ENCODE results near the gene CACNA1I. TPM values are rescaled to one million over a fixed set of nuclear protein-coding genes. Genes with fewer than 3 reads are reported as not detected.

Gene CACNA1I
- total and polyA plus RNA-seq, 2 experiments from 2014 or later: 0.04 to 0.24 TPM

DNA sequence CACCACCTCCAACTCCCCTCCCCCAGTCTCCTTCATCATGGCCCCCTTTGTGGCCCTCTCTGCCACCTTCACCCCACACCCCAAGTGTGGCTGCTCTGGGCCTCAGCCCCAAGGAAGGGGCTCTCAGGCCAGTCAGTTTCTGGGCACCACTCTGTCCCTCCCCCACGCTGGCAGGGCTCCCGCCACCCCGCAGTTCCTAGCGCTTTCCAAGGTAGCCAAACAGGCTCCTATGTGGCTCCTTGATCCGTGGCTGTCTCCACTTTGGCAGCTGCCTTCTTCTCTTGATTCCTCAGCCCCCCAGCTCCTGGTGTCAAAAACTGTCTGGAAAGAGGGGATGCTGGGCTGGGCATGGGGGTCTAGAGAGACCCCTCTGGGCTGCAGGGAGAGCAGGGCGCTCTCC, 10.4 kb upstream of the CACNA1I start:
- H3K27ac ChIP-seq: no peak overlapping the region

DNA sequence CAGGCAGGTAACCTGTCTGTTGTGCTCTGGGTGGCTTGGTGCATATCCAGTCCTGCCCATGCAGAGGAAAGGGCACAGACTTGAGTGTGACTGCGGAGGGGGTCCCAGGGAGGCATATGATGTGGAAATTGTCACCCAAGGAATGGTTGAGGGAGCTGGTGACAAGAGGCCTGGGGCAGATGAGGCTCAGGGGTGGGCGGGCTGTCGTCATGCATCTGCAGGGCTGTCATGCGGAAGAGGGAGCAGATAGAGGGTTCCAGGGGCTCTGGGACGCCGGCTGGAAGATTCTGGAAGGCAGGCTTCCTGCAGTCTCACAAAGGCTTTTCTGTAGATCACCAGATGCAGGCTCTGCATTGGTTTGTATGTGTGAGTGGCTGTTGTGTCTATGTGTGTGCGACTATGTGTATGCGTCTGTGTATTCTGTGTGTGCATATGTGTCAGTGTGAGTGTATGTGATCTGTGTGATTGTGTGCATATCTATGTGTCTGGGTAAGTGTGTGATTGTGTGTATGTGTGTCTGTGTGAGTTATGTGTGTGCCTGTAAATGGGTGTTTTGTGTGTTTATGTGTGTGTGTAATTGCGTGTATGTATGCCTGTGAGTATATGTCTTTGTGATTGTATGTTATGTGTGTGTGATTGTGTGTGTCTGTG, 7.6 kb upstream of the CACNA1I start:
- no peak for DNase-seq (ENCODE audit: low read depth in 1 of 2, low spot score in 1 of 2)
- Histone ChIP-seq H3K4me3 (no peak overlapping the region), H3K9me3 (ENCODE audit: low read depth) (peaks cover 3% of the 10 kb centered on the region), H3K36me3 (no peaks in the 10 kb centered on the region), H3K27ac (no peak overlapping the region), H3K27me3 (peaks cover 15% of the 10 kb centered on the region), H3K4me1 (ENCODE audit: low read depth) (peaks cover 6% of the 10 kb centered on the region)
- TF ChIP-seq, protein P1, sequence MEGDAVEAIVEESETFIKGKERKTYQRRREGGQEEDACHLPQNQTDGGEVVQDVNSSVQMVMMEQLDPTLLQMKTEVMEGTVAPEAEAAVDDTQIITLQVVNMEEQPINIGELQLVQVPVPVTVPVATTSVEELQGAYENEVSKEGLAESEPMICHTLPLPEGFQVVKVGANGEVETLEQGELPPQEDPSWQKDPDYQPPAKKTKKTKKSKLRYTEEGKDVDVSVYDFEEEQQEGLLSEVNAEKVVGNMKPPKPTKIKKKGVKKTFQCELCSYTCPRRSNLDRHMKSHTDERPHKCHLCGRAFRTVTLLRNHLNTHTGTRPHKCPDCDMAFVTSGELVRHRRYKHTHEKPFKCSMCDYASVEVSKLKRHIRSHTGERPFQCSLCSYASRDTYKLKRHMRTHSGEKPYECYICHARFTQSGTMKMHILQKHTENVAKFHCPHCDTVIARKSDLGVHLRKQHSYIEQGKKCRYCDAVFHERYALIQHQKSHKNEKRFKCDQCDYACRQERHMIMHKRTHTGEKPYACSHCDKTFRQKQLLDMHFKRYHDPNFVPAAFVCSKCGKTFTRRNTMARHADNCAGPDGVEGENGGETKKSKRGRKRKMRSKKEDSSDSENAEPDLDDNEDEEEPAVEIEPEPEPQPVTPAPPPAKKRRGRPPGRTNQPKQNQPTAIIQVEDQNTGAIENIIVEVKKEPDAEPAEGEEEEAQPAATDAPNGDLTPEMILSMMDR (IDR thresholded peaks at IDR 0.05; ENCODE audit: low read depth, low read length): no peak

More for the DNA sequence above, 10.4 kb upstream of the CACNA1I start:
- peaks cover 6% of the 10 kb centered on the region for H3K4me1 ChIP-seq (ENCODE audit: low read depth)
- peaks cover 41% of the 10 kb centered on the region for H3K27me3 ChIP-seq
- peaks cover 3% of the 10 kb centered on the region for H3K9me3 ChIP-seq (ENCODE audit: low read depth)
- TF ChIP-seq, protein P1 (IDR thresholded peaks at IDR 0.05; ENCODE audit: low read depth, low read length): no peak
- no peak overlapping the region for H3K4me3 ChIP-seq
- DNase-seq (ENCODE audit: low read depth in 1 of 2, low spot score in 1 of 2): no peak
- no peaks in the 10 kb centered on the region for H3K36me3 ChIP-seq

DNA sequence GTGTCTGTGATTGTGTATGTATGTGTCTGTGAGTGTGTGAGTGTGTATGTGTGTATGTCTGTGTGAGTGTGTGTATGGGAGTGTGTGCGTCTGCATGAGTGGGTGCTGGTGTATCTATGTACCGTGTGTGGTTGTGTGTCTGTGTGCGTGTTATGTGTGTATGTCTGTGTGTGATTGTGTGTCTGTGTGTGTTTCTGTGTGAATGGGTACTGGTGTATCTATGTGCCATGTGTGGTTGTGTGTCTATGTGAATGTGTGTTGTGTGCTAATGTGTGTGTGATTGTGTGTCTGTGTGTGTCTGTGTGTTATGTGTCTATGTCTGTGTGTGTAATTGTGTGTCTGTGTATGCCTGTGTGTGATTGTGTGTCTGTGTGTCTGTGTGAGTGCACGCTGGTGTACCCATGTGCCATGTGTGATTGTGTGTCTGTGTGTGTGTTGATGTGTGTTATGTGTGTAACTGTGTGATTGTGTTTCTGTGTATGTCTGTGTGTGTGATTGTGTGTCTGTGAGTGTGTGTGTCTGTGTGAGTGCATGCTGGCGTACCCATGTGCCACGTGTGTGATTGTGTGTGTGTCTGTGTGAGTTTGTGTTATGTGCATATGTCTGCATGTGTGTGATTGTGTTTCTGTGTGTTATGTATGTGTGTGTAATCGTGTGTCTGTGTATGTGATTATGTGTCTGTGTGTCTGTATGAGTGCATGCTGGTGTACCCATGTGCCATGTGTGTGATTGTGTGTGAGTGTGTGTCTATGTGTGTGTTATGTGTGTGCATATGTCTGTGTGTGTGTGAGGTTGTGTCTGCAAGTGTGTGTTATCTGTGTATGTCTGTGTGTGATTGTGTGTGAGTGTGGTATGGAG, 6.8 kb upstream of the CACNA1I start:
- Histone ChIP-seq H3K4me1 (ENCODE audit: low read depth) (peaks cover 6% of the 10 kb centered on the region), H3K27me3 (peaks cover 7% of the 10 kb centered on the region), H3K27ac (no peak overlapping the region), H3K4me3 (no peak overlapping the region), H3K9me3 (ENCODE audit: low read depth) (peaks cover 3% of the 10 kb centered on the region), H3K36me3 (no peaks in the 10 kb centered on the region)
- TF ChIP-seq, protein P1 (IDR thresholded peaks at IDR 0.05; ENCODE audit: low read depth, low read length): no peak
- no peak for DNase-seq (ENCODE audit: low read depth in 1 of 2, low spot score in 1 of 2)

DNA sequence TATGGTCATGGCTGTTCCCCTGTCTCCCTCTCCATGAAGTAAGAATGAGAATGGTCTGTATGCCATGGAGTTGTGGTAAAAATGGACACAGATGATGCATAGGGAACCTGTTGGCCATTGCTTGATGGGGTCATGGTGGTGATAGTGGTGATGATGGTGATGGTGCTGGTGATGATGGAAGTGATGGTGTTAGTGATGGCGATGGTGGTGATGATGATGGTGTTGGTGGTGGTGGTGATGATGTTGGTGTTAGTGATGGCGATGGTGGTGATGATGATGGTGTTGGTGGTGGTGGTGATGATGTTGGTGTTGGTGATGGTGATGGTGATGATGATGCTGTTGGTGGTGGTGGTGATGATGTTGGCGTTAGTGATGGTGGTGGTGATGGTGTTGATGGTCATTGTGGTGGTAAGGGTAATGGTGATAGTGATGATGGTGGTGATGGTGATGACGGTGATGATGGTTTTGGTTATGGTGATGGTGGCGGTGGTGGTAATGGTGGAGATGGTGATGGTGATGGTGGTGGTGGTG, 5.1 kb upstream of the CACNA1I start:
- Histone ChIP-seq H3K9me3 (ENCODE audit: low read depth) (peaks cover 3% of the 10 kb centered on the region), H3K4me3 (no peak overlapping the region), H3K27me3 (no peaks in the 10 kb centered on the region), H3K27ac (no peak overlapping the region), H3K36me3 (no peaks in the 10 kb centered on the region), H3K4me1 (ENCODE audit: low read depth) (no peaks in the 10 kb centered on the region)
- TF ChIP-seq, protein P1 (IDR thresholded peaks at IDR 0.05; ENCODE audit: low read depth, low read length): no peak
- DNase-seq (ENCODE audit: low read depth in 1 of 2, low spot score in 1 of 2): no peak

DNA sequence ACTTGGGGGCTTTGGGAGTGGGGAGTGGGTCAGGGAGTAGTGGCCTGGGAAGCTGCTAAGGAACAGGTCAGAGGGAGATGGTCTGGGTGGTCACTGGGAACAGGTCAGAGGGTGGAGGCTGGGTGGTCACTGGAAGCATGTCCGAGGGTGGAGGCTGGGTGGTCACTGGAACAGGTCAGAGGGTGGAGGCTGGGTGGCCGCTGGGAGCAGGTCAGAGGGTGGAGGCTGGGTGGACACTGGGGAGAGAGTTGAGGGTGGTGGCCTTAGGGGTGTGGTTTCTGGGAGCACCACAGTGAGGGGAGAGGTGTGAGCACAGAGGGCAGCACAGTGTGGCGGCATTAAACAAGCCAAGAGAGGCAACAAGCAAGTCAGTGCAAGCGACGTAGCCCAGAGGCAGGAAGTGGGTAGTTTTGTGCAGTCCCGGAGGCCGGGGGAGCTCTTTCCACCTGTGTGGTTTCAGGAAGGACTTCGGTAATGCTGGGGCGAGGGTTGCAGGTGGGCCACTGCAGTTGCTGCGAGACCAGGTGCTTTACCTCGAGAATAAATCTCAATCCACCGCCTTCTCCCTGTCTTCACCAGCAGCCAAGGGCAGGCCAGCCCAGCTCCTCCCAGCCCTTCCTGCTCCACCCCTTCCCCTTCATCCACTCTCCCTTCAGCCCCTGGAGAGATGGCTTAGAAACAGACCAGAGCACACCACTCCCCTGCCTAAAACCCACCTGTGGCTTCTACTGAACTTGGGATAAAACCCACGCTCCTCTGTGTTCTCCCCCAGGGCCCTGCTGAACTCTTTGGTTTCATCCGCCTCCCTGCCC, 3.2 kb upstream of the CACNA1I start:
- Histone ChIP-seq H3K27ac (no peak overlapping the region), H3K4me3 (no peak overlapping the region), H3K36me3 (no peaks in the 10 kb centered on the region), H3K27me3 (no peaks in the 10 kb centered on the region), H3K4me1 (ENCODE audit: low read depth) (no peaks in the 10 kb centered on the region), H3K9me3 (ENCODE audit: low read depth) (peaks cover 3% of the 10 kb centered on the region)
- TF ChIP-seq, protein P1 (IDR thresholded peaks at IDR 0.05; ENCODE audit: low read depth, low read length): no peak
- no peak for DNase-seq (ENCODE audit: low read depth in 1 of 2, low spot score in 1 of 2)

Measured in cardiac muscle cell (in vitro differentiated cells and primary cell).